Astrocyte (in vitro differentiated cells and primary cell): ENCODE results near the gene MSL2. TPM values are rescaled to one million over a fixed set of nuclear protein-coding genes. Genes with fewer than 3 reads are reported as not detected.
A peak's percentile ranks its signal among the peaks of the same experiment; 100 is the strongest.

Experiments
- DNase-seq: peaks from one replicate; pipeline ENCODE4 v3.0.0-alpha.2; 2010; ENCODE audit warnings: low read depth
- FAIRE-seq: peaks from 2 replicates; lab custom pipeline; 2011; peaks lifted over from hg19 to GRCh38; lab: Jason Lieb, UNC
- H2AFZ ChIP-seq: 2 replicates; pipeline ENCODE4 v1.6.0; 2012; ENCODE audit warnings: low read depth, low read length, inconsistent platforms
- H3K27ac ChIP-seq: 2 replicates; pipeline ENCODE4 v1.5.1; 2011; ENCODE audit warnings: low read depth, low read length, inconsistent platforms
- H3K27me3 ChIP-seq: 2 replicates; pipeline ENCODE4 v1.6.0; 2011; ENCODE audit warnings: low read length, inconsistent platforms; ENCODE audit not compliant: insufficient read depth
- H3K36me3 ChIP-seq: 2 replicates; pipeline ENCODE4 v1.5.1; 2011; ENCODE audit warnings: low read length, inconsistent platforms; ENCODE audit not compliant: insufficient read depth
- H3K4me1 ChIP-seq: 2 replicates; pipeline ENCODE4 v1.5.1; 2011; ENCODE audit warnings: low read length, inconsistent platforms; ENCODE audit not compliant: insufficient read depth
- H3K4me2 ChIP-seq: 2 replicates; pipeline ENCODE4 v1.6.0; 2012; ENCODE audit warnings: low read length, inconsistent platforms
- H3K4me3 ChIP-seq: 2 replicates; pipeline ENCODE4 v1.5.1; 2011; ENCODE audit warnings: low read depth, mild to moderate bottlenecking, low read length, inconsistent platforms; ENCODE audit not compliant: insufficient read depth
- H3K79me2 ChIP-seq: 2 replicates; pipeline ENCODE4 v1.6.0; 2012; ENCODE audit warnings: mild to moderate bottlenecking, low read length, inconsistent platforms; ENCODE audit not compliant: insufficient read depth
- H3K9ac ChIP-seq: 2 replicates; pipeline ENCODE4 v1.6.0; 2012; ENCODE audit warnings: mild to moderate bottlenecking, low read length, inconsistent platforms
- H3K9me3 ChIP-seq: 2 replicates; pipeline ENCODE4 v1.5.1; 2012; ENCODE audit warnings: low read depth, mild to moderate bottlenecking, low read length, inconsistent platforms; ENCODE audit not compliant: insufficient read depth
- H4K20me1 ChIP-seq: 2 replicates; pipeline ENCODE4 v1.6.0; 2012; ENCODE audit warnings: low read length, inconsistent platforms; ENCODE audit not compliant: insufficient read depth
- H3K27ac Mint-ChIP-seq: one replicate; pipeline ENCODE4 v1.8.0; 2021; ENCODE audit warnings: mild to moderate bottlenecking, mixed read lengths; ENCODE audit not compliant: unreplicated experiment
- H3K27me3 Mint-ChIP-seq: one replicate; pipeline ENCODE4 v1.8.0; 2021; ENCODE audit warnings: low read depth, mixed read lengths; ENCODE audit not compliant: unreplicated experiment
- H3K36me3 Mint-ChIP-seq: one replicate; pipeline ENCODE4 v1.8.0; 2021; ENCODE audit warnings: low read depth, mixed read lengths; ENCODE audit not compliant: unreplicated experiment
- H3K4me1 Mint-ChIP-seq: one replicate; pipeline ENCODE4 v1.8.0; 2021; ENCODE audit warnings: low read depth, mixed read lengths; ENCODE audit not compliant: unreplicated experiment
- H3K4me3 Mint-ChIP-seq: one replicate; pipeline ENCODE4 v1.8.0; 2021; ENCODE audit warnings: mild to moderate bottlenecking, moderate library complexity, mixed read lengths; ENCODE audit not compliant: unreplicated experiment
- H3K9me3 Mint-ChIP-seq: one replicate; pipeline ENCODE4 v1.8.0; 2021; ENCODE audit warnings: mild to moderate bottlenecking, mixed read lengths; ENCODE audit not compliant: unreplicated experiment
- CTCF ChIP-seq: IDR thresholded peaks from 2 replicates; pipeline ENCODE4 v1.5.1; 2011; ENCODE audit warnings: low read depth, mild to moderate bottlenecking, inconsistent platforms, low read length, moderate library complexity; ENCODE audit not compliant: insufficient read depth
- EZH2 ChIP-seq: IDR thresholded peaks from 2 replicates; pipeline ENCODE4 v1.6.1; 2012; ENCODE audit warnings: mild to moderate bottlenecking, low read length, inconsistent platforms; ENCODE audit not compliant: insufficient read depth
- total RNA-seq: library from RNA; stranded (reverse); gene quantifications from 2 replicates; pipeline ENCODE4 v1.2.1, GENCODE V29; 2021

MSL2 gene
- total RNA-seq, 1 donor from 2014 or later = 20.1 TPM

- H3K27me3 Mint-ChIP-seq = no peaks in the 10 kb centered on the region
- peaks cover 8% of the 10 kb centered on the region for H3K36me3 Mint-ChIP-seq
- DNase-seq (peak; percentile 46), FAIRE-seq (no peak)
- peak overlapping the region; percentile 100 for H3K4me3 Mint-ChIP-seq
- Histone ChIP-seq H3K79me2 (peaks cover 57% of the 10 kb centered on the region), H3K4me2 (peak overlapping the region; percentile 90), H2AFZ (peak overlapping the region; percentile 79), H4K20me1 (peaks cover 48% of the 10 kb centered on the region), H3K27ac (peak overlapping the region; percentile 98), H3K9ac (peak overlapping the region; percentile 91), H3K9me3 (no peaks in the 10 kb centered on the region), H3K4me1 (peaks cover 10% of the 10 kb centered on the region), H3K36me3 (no peaks in the 10 kb centered on the region), H3K4me3 (peak overlapping the region; percentile 90), H3K27me3 (no peaks in the 10 kb centered on the region)
- TF ChIP-seq EZH2 = no peak
- no peak for TF ChIP-seq CTCF
- H3K27ac Mint-ChIP-seq = peak overlapping the region; percentile 97
- H3K4me1 Mint-ChIP-seq = peaks cover 16% of the 10 kb centered on the region
- no peaks in the 10 kb centered on the region for H3K9me3 Mint-ChIP-seq
These were observed 674 bp downstream of the MSL2 start for GRCh38 chr3:136195258-136196063.

- Histone ChIP-seq H3K36me3 (no peaks in the 10 kb centered on the region), H2AFZ (no peak overlapping the region), H3K79me2 (peaks cover 65% of the 10 kb centered on the region), H3K4me2 (peak overlapping the region; percentile 90), H3K9ac (peak overlapping the region; percentile 91), H4K20me1 (peaks cover 56% of the 10 kb centered on the region), H3K9me3 (no peaks in the 10 kb centered on the region), H3K27ac (peak overlapping the region; percentile 98), H3K4me1 (peaks cover 10% of the 10 kb centered on the region), H3K27me3 (no peaks in the 10 kb centered on the region), H3K4me3 (peak overlapping the region; percentile 90)
- peak overlapping the region; percentile 100 for H3K4me3 Mint-ChIP-seq
- DNase-seq = no peak
- no peak for FAIRE-seq
- TF ChIP-seq EZH2 (no peak), CTCF (no peak)
- H3K9me3 Mint-ChIP-seq = no peaks in the 10 kb centered on the region
- peaks cover 16% of the 10 kb centered on the region for H3K4me1 Mint-ChIP-seq
- peak overlapping the region; percentile 97 for H3K27ac Mint-ChIP-seq
- no peaks in the 10 kb centered on the region for H3K27me3 Mint-ChIP-seq
- H3K36me3 Mint-ChIP-seq = peaks cover 8% of the 10 kb centered on the region
These were observed 1.5 kb downstream of the MSL2 start for GRCh38 chr3:136194409-136195257.
